ENCODE measurements around the gene SNX19.

SNX19 gene

GRCh38 chr11:130831976-130832375, 84.3 kb downstream of the SNX19 start:
- no peaks in the 10 kb centered on the region for H3K27me3 ChIP-seq (ENCODE audit: control insufficient read depth, insufficient read depth, low read length, poor library complexity, severe bottlenecking)
- no peak overlapping the region for H3K4me3 ChIP-seq (ENCODE audit: insufficient read depth, low read depth, low read length)
- H3K36me3 ChIP-seq (ENCODE audit: control insufficient read depth, insufficient read depth, low read length): no peaks in the 10 kb centered on the region
- H3K27ac ChIP-seq (ENCODE audit: insufficient read depth, low read depth, low read length, poor library complexity, severe bottlenecking): no peak overlapping the region
- H3K4me1 ChIP-seq (ENCODE audit: control insufficient read depth, insufficient read depth, low read length): peaks cover 16% of the 10 kb centered on the region
- no peaks in the 10 kb centered on the region for H3K9me3 ChIP-seq (ENCODE audit: control insufficient read depth, low read length)
- 91 to 92% methylated on average over 9 of the region's 9 CpGs for WGBS, 2 experiments

- Histone ChIP-seq H3K27ac (ENCODE audit: insufficient read depth, low read depth, low read length, poor library complexity, severe bottlenecking) (no peak overlapping the region), H3K4me1 (ENCODE audit: control insufficient read depth, insufficient read depth, low read length) (peaks cover 18% of the 10 kb centered on the region), H3K27me3 (ENCODE audit: control insufficient read depth, insufficient read depth, low read length, poor library complexity, severe bottlenecking) (no peaks in the 10 kb centered on the region), H3K9me3 (ENCODE audit: control insufficient read depth, low read length) (no peaks in the 10 kb centered on the region), H3K4me3 (ENCODE audit: insufficient read depth, low read depth, low read length) (no peak overlapping the region), H3K36me3 (ENCODE audit: control insufficient read depth, insufficient read depth, low read length) (no peaks in the 10 kb centered on the region)
- WGBS, 2 experiments: 68 to 69% methylated on average over 6 to 7 of the region's 7 CpGs
These were observed 84.8 kb downstream of the SNX19 start for GRCh38 chr11:130831506-130831905.

DNA sequence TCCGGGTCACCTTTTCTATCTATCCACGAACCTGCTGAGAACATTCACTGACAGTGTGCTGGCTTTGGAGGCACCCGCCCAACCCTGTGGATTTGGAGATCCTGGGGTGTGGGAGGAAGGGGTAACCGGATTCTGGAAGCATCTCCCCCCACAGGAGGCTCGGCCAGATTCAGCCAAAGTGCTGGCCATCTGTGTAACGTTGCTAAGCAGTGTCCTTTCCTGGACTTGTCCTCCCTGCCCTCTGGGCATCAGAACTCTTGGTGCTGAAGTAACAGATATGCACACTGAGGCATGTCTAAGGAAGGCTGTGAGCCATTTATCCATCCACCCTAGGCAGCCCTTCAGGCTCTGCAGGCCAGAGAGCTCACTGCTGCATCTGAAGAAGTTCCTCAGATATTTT, 85.7 kb downstream of the SNX19 start:
- no peak overlapping the region for H3K27ac ChIP-seq (ENCODE audit: insufficient read depth, low read depth, low read length, poor library complexity, severe bottlenecking)
- H3K4me3 ChIP-seq (ENCODE audit: insufficient read depth, low read depth, low read length): no peak overlapping the region
- WGBS, 2 experiments: 92 to 94% methylated on average over 6 of the region's 6 CpGs
- peaks cover 25% of the 10 kb centered on the region for H3K4me1 ChIP-seq (ENCODE audit: control insufficient read depth, insufficient read depth, low read length)
- H3K36me3 ChIP-seq (ENCODE audit: control insufficient read depth, insufficient read depth, low read length): no peaks in the 10 kb centered on the region
- no peaks in the 10 kb centered on the region for H3K27me3 ChIP-seq (ENCODE audit: control insufficient read depth, insufficient read depth, low read length, poor library complexity, severe bottlenecking)
- H3K9me3 ChIP-seq (ENCODE audit: control insufficient read depth, low read length): no peaks in the 10 kb centered on the region

DNA sequence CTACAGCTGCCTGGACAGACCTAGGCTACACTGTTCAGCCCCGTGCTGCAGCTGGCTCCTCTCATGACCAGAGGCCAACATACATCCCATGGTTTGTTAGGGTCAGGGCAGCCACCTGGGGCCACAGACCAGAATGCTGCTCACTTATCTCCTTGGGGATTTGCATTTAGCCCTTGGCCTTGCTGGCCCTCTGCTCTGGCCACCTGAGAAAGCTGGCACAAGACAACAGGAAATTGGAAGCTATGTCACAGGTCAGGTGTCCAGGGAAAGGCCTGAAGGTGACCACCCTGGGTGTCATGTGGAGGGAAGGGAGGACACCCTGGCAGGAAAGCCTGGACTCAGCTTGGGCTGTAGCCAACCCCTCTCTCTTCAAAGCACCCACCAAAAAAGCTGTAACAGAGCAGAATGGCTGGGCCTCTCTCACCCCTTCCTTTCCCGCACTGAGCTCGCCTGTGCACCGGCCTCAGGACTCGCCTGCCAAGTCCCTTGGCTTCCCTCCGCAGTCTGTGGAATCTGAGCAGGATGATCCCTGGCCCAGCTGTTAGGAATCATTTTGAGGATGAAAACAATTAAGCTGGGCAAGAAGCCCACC, 86.3 kb downstream of the SNX19 start:
- Histone ChIP-seq H3K4me1 (ENCODE audit: control insufficient read depth, insufficient read depth, low read length) (peaks cover 30% of the 10 kb centered on the region), H3K9me3 (ENCODE audit: control insufficient read depth, low read length) (no peaks in the 10 kb centered on the region), H3K27me3 (ENCODE audit: control insufficient read depth, insufficient read depth, low read length, poor library complexity, severe bottlenecking) (no peaks in the 10 kb centered on the region), H3K4me3 (ENCODE audit: insufficient read depth, low read depth, low read length) (no peak overlapping the region), H3K36me3 (ENCODE audit: control insufficient read depth, insufficient read depth, low read length) (no peaks in the 10 kb centered on the region), H3K27ac (ENCODE audit: insufficient read depth, low read depth, low read length, poor library complexity, severe bottlenecking) (no peak overlapping the region)
- WGBS, 2 experiments: 97% methylated on average over 6 of the region's 6 CpGs

DNA sequence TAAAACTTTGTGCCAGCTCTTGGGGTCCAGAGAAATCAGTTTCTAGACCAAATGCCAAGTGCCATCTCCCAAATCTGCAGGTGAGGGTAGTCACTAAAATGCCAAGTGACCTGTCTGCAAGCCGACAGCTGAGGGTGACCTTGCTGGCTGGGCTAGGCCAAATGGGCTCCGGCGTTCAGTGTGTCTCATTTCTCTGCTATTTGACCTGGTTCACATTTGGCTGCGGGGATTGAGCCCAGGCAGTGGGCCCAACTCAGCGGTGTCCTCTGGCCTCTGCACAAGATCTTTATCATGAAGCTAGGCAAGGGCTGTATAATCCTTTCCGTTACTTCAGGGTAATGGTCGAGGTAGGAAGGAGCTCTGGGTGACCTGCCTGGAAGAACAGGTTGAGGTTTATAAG, 87.5 kb downstream of the SNX19 start:
- WGBS, 2 experiments: 94 to 95% methylated on average over 7 of the region's 7 CpGs
- H3K4me1 ChIP-seq (ENCODE audit: control insufficient read depth, insufficient read depth, low read length): peaks cover 36% of the 10 kb centered on the region
- H3K27me3 ChIP-seq (ENCODE audit: control insufficient read depth, insufficient read depth, low read length, poor library complexity, severe bottlenecking): no peaks in the 10 kb centered on the region
- H3K27ac ChIP-seq (ENCODE audit: insufficient read depth, low read depth, low read length, poor library complexity, severe bottlenecking): no peak overlapping the region
- H3K36me3 ChIP-seq (ENCODE audit: control insufficient read depth, insufficient read depth, low read length): no peaks in the 10 kb centered on the region
- H3K4me3 ChIP-seq (ENCODE audit: insufficient read depth, low read depth, low read length): no peak overlapping the region
- no peaks in the 10 kb centered on the region for H3K9me3 ChIP-seq (ENCODE audit: control insufficient read depth, low read length)

GRCh38 chr11:130827451-130828377, 88.6 kb downstream of the SNX19 start:
- no peaks in the 10 kb centered on the region for H3K27me3 ChIP-seq (ENCODE audit: control insufficient read depth, insufficient read depth, low read length, poor library complexity, severe bottlenecking)
- WGBS, 2 experiments: 50 to 55% methylated on average over 13 of the region's 13 CpGs
- peaks cover 36% of the 10 kb centered on the region for H3K4me1 ChIP-seq (ENCODE audit: control insufficient read depth, insufficient read depth, low read length)
- no peak overlapping the region for H3K4me3 ChIP-seq (ENCODE audit: insufficient read depth, low read depth, low read length)
- no peaks in the 10 kb centered on the region for H3K36me3 ChIP-seq (ENCODE audit: control insufficient read depth, insufficient read depth, low read length)
- H3K27ac ChIP-seq (ENCODE audit: insufficient read depth, low read depth, low read length, poor library complexity, severe bottlenecking): no peak overlapping the region
- no peaks in the 10 kb centered on the region for H3K9me3 ChIP-seq (ENCODE audit: control insufficient read depth, low read length)

GRCh38 chr11:130826572-130826971, 89.7 kb downstream of the SNX19 start:
- WGBS, 2 experiments: 84 to 87% methylated on average over 9 of the region's 9 CpGs
- Histone ChIP-seq H3K4me3 (ENCODE audit: insufficient read depth, low read depth, low read length) (no peak overlapping the region), H3K27me3 (ENCODE audit: control insufficient read depth, insufficient read depth, low read length, poor library complexity, severe bottlenecking) (no peaks in the 10 kb centered on the region), H3K4me1 (ENCODE audit: control insufficient read depth, insufficient read depth, low read length) (peaks cover 30% of the 10 kb centered on the region), H3K27ac (ENCODE audit: insufficient read depth, low read depth, low read length, poor library complexity, severe bottlenecking) (no peak overlapping the region), H3K9me3 (ENCODE audit: control insufficient read depth, low read length) (no peaks in the 10 kb centered on the region), H3K36me3 (ENCODE audit: control insufficient read depth, insufficient read depth, low read length) (no peaks in the 10 kb centered on the region)

DNA sequence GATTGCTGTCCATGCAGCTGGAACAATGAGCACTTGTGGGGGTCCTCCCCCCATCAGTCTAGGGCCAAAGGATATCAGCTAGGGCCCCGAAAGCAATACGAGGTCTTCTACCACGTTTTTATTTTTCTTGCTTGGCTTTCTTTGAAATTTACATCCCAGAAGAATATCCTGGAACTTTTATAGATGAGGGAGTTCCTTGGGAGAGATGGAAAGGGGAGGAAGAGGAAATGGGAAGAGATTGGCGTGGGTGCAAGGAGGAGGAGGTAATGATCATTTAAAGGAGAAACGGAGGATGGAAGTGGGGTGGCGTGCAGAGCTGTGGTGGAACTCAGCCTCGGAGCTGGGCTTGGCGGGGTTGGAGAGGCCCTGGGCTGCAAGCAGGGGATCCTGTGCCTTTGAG, 90.3 kb downstream of the SNX19 start:
- no peaks in the 10 kb centered on the region for H3K27me3 ChIP-seq (ENCODE audit: control insufficient read depth, insufficient read depth, low read length, poor library complexity, severe bottlenecking)
- H3K9me3 ChIP-seq (ENCODE audit: control insufficient read depth, low read length): no peaks in the 10 kb centered on the region
- no peaks in the 10 kb centered on the region for H3K36me3 ChIP-seq (ENCODE audit: control insufficient read depth, insufficient read depth, low read length)
- 94 to 96% methylated on average over 8 of the region's 8 CpGs for WGBS, 2 experiments
- no peak overlapping the region for H3K27ac ChIP-seq (ENCODE audit: insufficient read depth, low read depth, low read length, poor library complexity, severe bottlenecking)
- no peak overlapping the region for H3K4me3 ChIP-seq (ENCODE audit: insufficient read depth, low read depth, low read length)
- H3K4me1 ChIP-seq (ENCODE audit: control insufficient read depth, insufficient read depth, low read length): peaks cover 24% of the 10 kb centered on the region

DNA sequence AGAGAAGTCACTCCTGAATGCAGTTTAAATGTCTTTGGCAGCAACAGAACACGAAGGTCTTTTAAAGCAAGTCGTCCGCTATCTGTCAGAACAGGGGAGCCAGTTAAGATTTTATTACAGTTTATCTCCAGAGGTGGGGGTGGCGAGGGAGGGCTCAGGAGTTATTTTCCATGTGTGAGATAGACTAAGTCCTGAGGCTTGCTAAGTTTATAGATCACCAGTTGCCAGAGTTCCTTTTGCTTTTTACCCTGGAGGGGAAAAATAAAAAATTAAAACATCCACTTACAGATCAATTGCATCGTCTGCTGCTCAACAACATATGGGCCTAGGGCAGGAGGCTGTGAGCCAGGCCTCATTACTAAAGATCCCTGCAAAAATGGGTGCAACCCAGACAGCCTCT, 90.7 kb downstream of the SNX19 start:
- H3K9me3 ChIP-seq (ENCODE audit: control insufficient read depth, low read length): no peaks in the 10 kb centered on the region
- H3K36me3 ChIP-seq (ENCODE audit: control insufficient read depth, insufficient read depth, low read length): no peaks in the 10 kb centered on the region
- no peak overlapping the region for H3K4me3 ChIP-seq (ENCODE audit: insufficient read depth, low read depth, low read length)
- no peak overlapping the region for H3K27ac ChIP-seq (ENCODE audit: insufficient read depth, low read depth, low read length, poor library complexity, severe bottlenecking)
- no peaks in the 10 kb centered on the region for H3K27me3 ChIP-seq (ENCODE audit: control insufficient read depth, insufficient read depth, low read length, poor library complexity, severe bottlenecking)
- peaks cover 23% of the 10 kb centered on the region for H3K4me1 ChIP-seq (ENCODE audit: control insufficient read depth, insufficient read depth, low read length)
- 84 to 89% methylated on average over 5 of the region's 5 CpGs for WGBS, 2 experiments

All from ectodermal cell (in vitro differentiated cells).